Kidney (tissue), 14 donors: ENCODE measurements around the gene STPG2. TPM values are rescaled to one million over a fixed set of nuclear protein-coding genes. Genes with fewer than 3 reads are reported as not detected.

Experiments used
- DNase-seq, 5 donors: peaks; one replicate each; pipeline ENCODE4 v3.0.0-alpha.2; 2013 to 2020
- FAIRE-seq: peaks from 2 replicates; lab custom pipeline; 2012; peaks lifted over from hg19 to GRCh38; lab: Jason Lieb, UNC
- H3K27ac ChIP-seq, 2 donors: one replicate each; pipeline ENCODE4 v1.7.0; 2013; ENCODE audit warnings: low read depth in 2 of 2, low read length in 2 of 2, inconsistent platforms in 1 of 2
- H3K27me3 ChIP-seq: one replicate; pipeline ENCODE4 v1.7.1; 2013; ENCODE audit warnings: low read length, inconsistent platforms; ENCODE audit not compliant: control insufficient read depth, insufficient read depth
- H3K36me3 ChIP-seq, 3 donors: one replicate each; pipeline versions ENCODE4 v1.7.0 to v1.7.1; 2013; ENCODE audit warnings: low read length in 3 of 3, control low read depth in 1 of 3, inconsistent platforms in 1 of 3; ENCODE audit not compliant: insufficient read depth in 3 of 3, control insufficient read depth in 2 of 3
- H3K4me1 ChIP-seq, 3 donors: one replicate each; pipeline versions ENCODE4 v1.7.0 to v1.7.1; 2013; ENCODE audit warnings: low read length in 3 of 3, inconsistent platforms in 1 of 3, low read depth in 1 of 3; ENCODE audit not compliant: control insufficient read depth in 2 of 3, insufficient read depth in 2 of 3
- H3K4me3 ChIP-seq, 3 donors: one replicate each; pipeline versions ENCODE4 v1.7.0 to v1.8.1; 2013; ENCODE audit warnings: low read length in 3 of 3, control low read depth in 1 of 3, inconsistent platforms in 1 of 3
- H3K9ac ChIP-seq, 3 donors: one replicate each; pipeline versions ENCODE4 v1.7.0 to v1.7.1; 2013; ENCODE audit warnings: low read length in 3 of 3, control low read depth in 1 of 3, inconsistent platforms in 1 of 3
- H3K9me3 ChIP-seq, 3 donors: one replicate each; pipeline versions ENCODE4 v1.7.0 to v1.7.1; 2013; ENCODE audit warnings: low read length in 3 of 3, control low read depth in 1 of 3, inconsistent platforms in 1 of 3; ENCODE audit not compliant: control insufficient read depth in 2 of 3, insufficient read depth in 1 of 3
- CTCF ChIP-seq: IDR thresholded peaks from 3 replicates; pipeline ENCODE4 v1.5.1; 2012; ENCODE audit warnings: mild to moderate bottlenecking, moderate library complexity, borderline replicate concordance; ENCODE audit not compliant: insufficient read depth; ENCODE audit errors: extremely low read depth
- intact Hi-C: fragments of 100-400 bp; cut with DNase I; formaldehyde crosslinking; loops from one replicate; pipeline ENCODE4 v1.11.1; 2022
- polyA plus RNA-seq: library from polyadenylated mRNA; stranded (reverse); fragments of 350-450 nt; fragmentation: Illumina TruSeq; extraction: RNeasy Lipid Tissue Mini Kit (QIAGEN cat#74804); gene quantifications from one replicate; pipeline ENCODE4 v1.2.3, GENCODE V29; 2014; ENCODE audit warnings: low read depth, low replicate concordance; ENCODE audit not compliant: insufficient read depth
- total RNA-seq: library from RNA; stranded (reverse); fragmentation: NEBNext Ultra II Directional; extraction: Animal tissue kit (Norgen Biotek cat#: 25700); gene quantifications from one replicate; pipeline ENCODE4 v1.2.1, GENCODE V29; 2021
- donor health status: control.
- donor health status: control.
- donor health status: control.
- donor health status: control.
- donor health status: control.
- donor health status: DM: yes; HTN: yes; CAD: no.
- donor health status: Normal renal cell carcinoma (clear cell type).

The STPG2 gene
- total and polyA plus RNA-seq, 2 donors from 2014 or later, result 0.43 to 1.1 TPM

GRCh38 chr4:98150092-98150761 lies 7.0 kb upstream of the STPG2 start:
- H3K4me3 ChIP-seq, result no peak overlapping the region
- H3K36me3 ChIP-seq, result no peaks in the 10 kb centered on the region
- H3K9ac ChIP-seq, result no peak overlapping the region
- FAIRE-seq (peak; percentile 95), DNase-seq (no peak)
- no peaks in the 10 kb centered on the region for H3K4me1 ChIP-seq
- TF ChIP-seq CTCF, result peak; percentile 11
- H3K27ac ChIP-seq, result no peak overlapping the region
- no peaks in the 10 kb centered on the region for H3K9me3 ChIP-seq
- H3K27me3 ChIP-seq, result no peaks in the 10 kb centered on the region
- intact Hi-C loops, result no loop called here

DNA sequence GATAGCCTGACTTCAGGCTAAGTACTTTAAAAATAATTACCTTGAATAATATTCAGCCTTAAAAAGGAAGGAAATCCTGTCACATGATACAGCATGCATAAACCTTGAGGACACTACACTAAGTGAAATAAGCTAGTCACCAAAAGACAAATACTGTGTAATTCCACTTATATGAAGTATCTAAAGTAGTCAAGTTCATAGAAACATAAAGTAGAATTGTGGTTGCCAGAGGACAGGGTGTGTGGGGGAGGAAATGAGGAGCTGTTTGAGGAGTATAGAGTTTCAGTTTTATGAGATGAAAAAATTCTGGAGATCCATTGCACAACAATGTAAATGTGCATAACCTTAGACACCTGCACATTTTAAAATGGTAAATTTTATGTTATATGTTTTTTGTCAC lies 5.6 kb upstream of the STPG2 start:
- no peak for TF ChIP-seq CTCF
- DNase-seq, result no peak
- FAIRE-seq, result no peak
- H3K27ac ChIP-seq, result no peak overlapping the region
- H3K27me3 ChIP-seq, result no peaks in the 10 kb centered on the region
- H3K9ac ChIP-seq, result no peak overlapping the region
- H3K36me3 ChIP-seq, result no peaks in the 10 kb centered on the region
- no peaks in the 10 kb centered on the region for H3K4me1 ChIP-seq
- no peak overlapping the region for H3K4me3 ChIP-seq
- no peaks in the 10 kb centered on the region for H3K9me3 ChIP-seq
- intact Hi-C loops, result no loop called here

- Histone ChIP-seq H3K36me3 (no peaks in the 10 kb centered on the region), H3K27ac (no peak overlapping the region), H3K4me1 (no peaks in the 10 kb centered on the region), H3K9ac (no peak overlapping the region), H3K27me3 (no peaks in the 10 kb centered on the region), H3K9me3 (no peaks in the 10 kb centered on the region), H3K4me3 (no peak overlapping the region)
- intact Hi-C loops, result no loop called here
- FAIRE-seq (no peak), DNase-seq (peak in 1 of 5 donors; percentile 60)
- no peak for TF ChIP-seq CTCF
Measured at GRCh38 chr4:98126141-98126540, 17.1 kb downstream of the STPG2 start.

DNA sequence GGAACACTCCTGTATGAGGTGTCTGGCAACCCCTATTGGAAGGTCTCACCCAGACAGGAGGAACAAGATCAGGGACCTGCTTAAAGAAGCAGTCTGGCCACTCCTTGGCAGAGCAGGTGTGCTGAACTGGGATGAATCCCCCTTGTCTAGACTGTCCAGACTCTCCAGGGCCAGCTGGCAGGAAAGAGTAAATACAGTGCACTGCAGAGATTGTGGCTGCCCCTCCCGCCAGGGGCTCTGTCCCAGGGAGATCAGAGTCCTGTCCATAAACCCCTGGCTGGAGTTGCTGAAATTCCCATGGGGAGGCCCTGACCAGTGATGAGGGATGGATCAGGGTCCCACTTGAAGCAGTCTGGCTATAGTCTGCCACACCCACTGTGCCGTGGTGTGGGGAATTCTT lies 17.7 kb downstream of the STPG2 start:
- Histone ChIP-seq H3K36me3 (no peaks in the 10 kb centered on the region), H3K27ac (no peak overlapping the region), H3K4me1 (no peaks in the 10 kb centered on the region), H3K9me3 (no peaks in the 10 kb centered on the region), H3K9ac (no peak overlapping the region), H3K27me3 (no peaks in the 10 kb centered on the region), H3K4me3 (no peak overlapping the region)
- FAIRE-seq, result no peak
- TF ChIP-seq CTCF, result no peak
- DNase-seq, result peak in 1 of 5 donors; percentile 30
- intact Hi-C loops, result no loop called here
